H1 (cell line): Measurements from ENCODE around the gene PRRX2.

Source experiments
- CEBPB ChIP-seq: IDR thresholded peaks from 2 replicates; pipeline ENCODE4 v1.6.1; 2012; ENCODE audit warnings: low read depth, low read length
- CREB1 ChIP-seq: IDR thresholded peaks from 2 replicates; pipeline ENCODE4 v1.6.1; 2012; ENCODE audit warnings: inconsistent platforms
- CTCF ChIP-seq, 3 experiments: IDR thresholded peaks; 1 replicate in 2 of 3; 2 replicates in 1 of 3; pipeline versions ENCODE4 v1.5.1 to v1.6.1; 2011; ENCODE audit warnings: low read length in 3 of 3, mild to moderate bottlenecking in 3 of 3, inconsistent platforms in 2 of 3, low read depth in 1 of 3, moderate library complexity in 1 of 3; ENCODE audit not compliant: insufficient read depth in 1 of 3; ENCODE audit errors: control extremely low read depth in 1 of 3
- EP300 ChIP-seq, 2 experiments: IDR thresholded peaks; 1 replicate in 1 of 2; 2 replicates in 1 of 2; pipeline ENCODE4 v1.6.1; 2011 to 2012; ENCODE audit warnings: low read depth in 2 of 2, low read length in 2 of 2, mild to moderate bottlenecking in 2 of 2, borderline replicate concordance in 1 of 2, inconsistent platforms in 1 of 2, moderate library complexity in 1 of 2
- EZH2 ChIP-seq: fragments of 200-600 bp; sonication (generic); IDR thresholded peaks from 2 replicates; pipeline ENCODE4 v1.7.1; 2012; ENCODE audit warnings: low read depth, mild to moderate bottlenecking, moderate library complexity, low read length, inconsistent platforms; ENCODE audit not compliant: severe bottlenecking
- GTF2F1 ChIP-seq: IDR thresholded peaks from 2 replicates; pipeline ENCODE4 v1.6.1; 2012; ENCODE audit warnings: low read depth, low read length, improper control_type of control experiment, borderline replicate concordance
- HDAC6 ChIP-seq: IDR thresholded peaks from one replicate; pipeline ENCODE4 v1.7.1; 2012; ENCODE audit warnings: low read depth, mild to moderate bottlenecking, inconsistent platforms, low read length, moderate library complexity
- JUN ChIP-seq: IDR thresholded peaks from 2 replicates; pipeline ENCODE4 v1.6.1; 2011; ENCODE audit warnings: low read depth, mild to moderate bottlenecking, improper control_type of control experiment, low read length
- PHF8 ChIP-seq: fragments of 200-600 bp; sonication (generic); conservative IDR thresholded peaks from 2 replicates; pipeline ENCODE4 v1.7.1; 2012; ENCODE audit warnings: low read depth, mild to moderate bottlenecking, inconsistent platforms, low read length, moderate library complexity
- POLR2A ChIP-seq, 2 experiments: IDR thresholded peaks; 1 replicate in 1 of 2; 2 replicates in 1 of 2; pipeline ENCODE4 v1.6.1; 2011; ENCODE audit warnings: low read depth in 2 of 2, low read length in 2 of 2, mild to moderate bottlenecking in 2 of 2; ENCODE audit errors: control extremely low read depth in 1 of 2
- POLR2AphosphoS5 ChIP-seq: IDR thresholded peaks from 2 replicates; pipeline ENCODE4 v1.6.1; 2011; ENCODE audit warnings: low read depth, low read length
- RAD21 ChIP-seq, 2 experiments: IDR thresholded peaks in 1 of 2; conservative IDR thresholded peaks in 1 of 2; 2 replicates each; pipeline ENCODE4 v1.6.1; 2011; ENCODE audit warnings: low read depth in 2 of 2, low read length in 2 of 2, improper control_type of control experiment in 1 of 2, inconsistent platforms in 1 of 2, mild to moderate bottlenecking in 1 of 2, moderate library complexity in 1 of 2
- SP1 ChIP-seq: IDR thresholded peaks from 2 replicates; pipeline ENCODE4 v1.6.1; 2011; ENCODE audit warnings: low read depth, low read length
- TF ChIP-seq, protein P1 (sequence below): IDR thresholded peaks from 2 replicates; pipeline ENCODE4 v1.6.1; 2012; ENCODE audit warnings: inconsistent platforms

DNA sequence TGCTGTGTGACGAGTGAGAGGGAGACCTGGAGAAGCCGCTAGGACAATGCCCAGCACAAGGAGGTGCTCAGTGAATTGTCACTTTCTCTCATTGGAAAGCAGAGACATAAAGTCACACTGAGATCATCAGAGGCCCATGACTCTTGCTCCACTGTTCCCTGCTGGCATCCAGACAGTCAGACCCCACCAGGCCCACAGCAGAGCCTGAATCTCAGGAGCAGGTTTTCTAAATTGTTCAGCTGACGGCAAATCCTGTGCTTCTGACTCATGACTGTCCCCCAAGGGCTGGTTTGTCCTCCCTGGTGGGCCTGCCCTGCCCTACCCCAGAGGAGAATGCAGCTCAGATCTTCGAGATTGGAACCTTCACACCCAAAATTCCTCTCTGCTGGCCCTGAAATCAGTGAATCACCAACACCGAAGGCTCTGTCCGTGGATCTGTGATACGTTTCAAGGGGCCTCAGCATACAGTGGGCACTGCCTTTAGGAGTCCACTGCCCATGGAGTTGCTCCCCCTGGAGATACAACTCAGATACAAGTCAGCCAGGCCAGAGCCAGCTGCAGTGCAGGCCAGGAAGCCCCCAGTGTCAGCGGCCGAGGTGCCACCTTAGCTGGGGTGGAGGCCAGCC, 84.7 kb downstream of the PRRX2 start:
- TF ChIP-seq POLR2A (IDR thresholded peaks at IDR 0.05; ENCODE audit: control extremely low read depth in 1 of 2, low read depth in 2 of 2, low read length in 2 of 2) (no peak), CREB1 (no peak), POLR2AphosphoS5 (no peak), CTCF (IDR thresholded peaks at IDR 0.05; ENCODE audit: control extremely low read depth in 1 of 3, insufficient read depth in 1 of 3, low read depth in 1 of 3, low read length in 3 of 3) (no peak), EZH2 (no peak), HDAC6 (no peak), EP300 (IDR thresholded peaks at IDR 0.05; ENCODE audit: borderline replicate concordance in 1 of 2, low read depth in 2 of 2, low read length in 2 of 2) (no peak), RAD21 (IDR thresholded peaks at IDR 0.05 in 1 of 2, conservative IDR thresholded peaks at IDR 0.05 in 1 of 2; ENCODE audit: low read depth in 2 of 2, low read length in 2 of 2) (no peak), GTF2F1 (no peak), SP1 (no peak), CEBPB (no peak), JUN (no peak), PHF8 (no peak)
- TF ChIP-seq, protein P1, sequence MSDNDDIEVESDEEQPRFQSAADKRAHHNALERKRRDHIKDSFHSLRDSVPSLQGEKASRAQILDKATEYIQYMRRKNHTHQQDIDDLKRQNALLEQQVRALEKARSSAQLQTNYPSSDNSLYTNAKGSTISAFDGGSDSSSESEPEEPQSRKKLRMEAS: no peak
